Stimulated activated CD8-positive, alpha-beta memory T cell treated with anti-CD3 and anti-CD28 coated beads, Interleukin-2, amount 100 ng/mL, for 48 hours (primary cell): Measurements from ENCODE around the gene DHX16.
"Not testable (repeated sequence)": the region's sequence is repeated elsewhere in the genome, so short reads cannot be mapped to it uniquely, and the experiment has no call there.

Experiments used
- DNase-seq, 2 donors: peaks; one replicate each; pipeline ENCODE4 v3.0.0-alpha.2; 2020; ENCODE audit warnings: low read depth in 2 of 2

Gene DHX16

DNA sequence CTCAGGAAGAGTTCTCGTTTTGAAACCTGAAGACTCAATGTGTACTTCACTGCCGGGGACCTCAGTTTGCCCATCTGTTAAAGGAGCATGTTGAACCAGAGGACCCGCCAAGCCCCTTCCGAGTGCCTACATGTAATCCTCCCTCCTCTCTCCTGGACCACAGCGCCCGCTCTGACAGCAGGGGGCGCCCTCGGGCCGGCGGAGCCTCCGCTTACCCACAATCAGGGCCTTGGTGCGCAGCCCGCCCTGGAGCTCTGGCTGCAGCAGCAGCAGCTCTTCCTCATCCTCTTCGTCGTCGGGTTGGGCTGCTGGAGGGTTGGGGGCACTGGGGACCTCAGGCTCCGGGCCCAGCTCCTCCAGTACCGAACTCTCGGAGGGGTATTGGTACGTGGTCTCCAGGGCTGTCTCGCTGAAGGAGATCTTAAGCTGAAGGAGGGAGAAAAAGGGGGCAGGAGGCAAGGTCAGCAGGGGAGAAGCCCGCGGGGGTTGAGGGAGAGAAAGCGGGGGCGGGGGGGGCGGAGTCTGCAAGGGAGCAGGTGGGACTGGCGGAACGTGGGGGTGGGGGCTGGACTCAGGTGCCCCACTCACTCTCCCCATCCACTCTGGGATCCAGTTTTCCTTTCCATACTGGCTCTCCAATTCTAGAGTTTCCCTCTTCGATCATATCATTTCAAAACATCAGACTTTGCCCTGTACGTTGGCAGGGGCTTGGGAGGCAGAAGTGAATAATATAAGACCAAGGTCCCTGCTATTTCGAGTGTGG, 6.3 kb upstream of the DHX16 start:
- peak; percentile 88 to 89 for DNase-seq

DNA sequence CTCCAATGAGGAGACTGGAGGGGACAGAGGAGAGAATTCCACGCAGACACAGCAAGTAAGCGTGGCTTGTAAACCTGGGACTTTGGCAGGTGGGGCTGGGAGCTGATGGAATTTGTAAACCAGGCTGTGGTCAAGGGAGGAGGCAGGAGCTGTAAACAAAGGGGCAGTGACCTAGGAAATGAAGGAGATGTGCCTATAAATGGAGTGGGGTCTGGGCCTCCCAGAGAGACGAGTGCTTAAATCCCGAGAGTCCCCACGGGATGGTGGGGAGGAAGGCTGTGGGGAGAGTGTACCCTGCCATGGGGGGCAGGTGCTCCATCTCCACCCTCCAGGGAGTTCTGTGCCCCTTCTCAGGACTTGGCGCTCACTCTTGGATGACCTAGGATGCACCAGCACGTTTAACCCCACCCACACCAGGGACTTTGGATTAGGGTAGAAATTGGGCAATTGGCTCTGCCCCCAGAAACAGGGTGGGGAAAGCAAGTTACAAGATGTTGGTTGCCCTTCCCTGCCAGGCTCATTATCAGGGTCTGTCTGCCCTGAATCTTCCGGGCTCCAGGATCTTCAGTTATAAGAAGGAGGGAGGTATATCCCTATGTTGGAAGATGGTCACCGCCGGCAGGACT, 4.0 kb upstream of the DHX16 start:
- no peak for DNase-seq

DNA sequence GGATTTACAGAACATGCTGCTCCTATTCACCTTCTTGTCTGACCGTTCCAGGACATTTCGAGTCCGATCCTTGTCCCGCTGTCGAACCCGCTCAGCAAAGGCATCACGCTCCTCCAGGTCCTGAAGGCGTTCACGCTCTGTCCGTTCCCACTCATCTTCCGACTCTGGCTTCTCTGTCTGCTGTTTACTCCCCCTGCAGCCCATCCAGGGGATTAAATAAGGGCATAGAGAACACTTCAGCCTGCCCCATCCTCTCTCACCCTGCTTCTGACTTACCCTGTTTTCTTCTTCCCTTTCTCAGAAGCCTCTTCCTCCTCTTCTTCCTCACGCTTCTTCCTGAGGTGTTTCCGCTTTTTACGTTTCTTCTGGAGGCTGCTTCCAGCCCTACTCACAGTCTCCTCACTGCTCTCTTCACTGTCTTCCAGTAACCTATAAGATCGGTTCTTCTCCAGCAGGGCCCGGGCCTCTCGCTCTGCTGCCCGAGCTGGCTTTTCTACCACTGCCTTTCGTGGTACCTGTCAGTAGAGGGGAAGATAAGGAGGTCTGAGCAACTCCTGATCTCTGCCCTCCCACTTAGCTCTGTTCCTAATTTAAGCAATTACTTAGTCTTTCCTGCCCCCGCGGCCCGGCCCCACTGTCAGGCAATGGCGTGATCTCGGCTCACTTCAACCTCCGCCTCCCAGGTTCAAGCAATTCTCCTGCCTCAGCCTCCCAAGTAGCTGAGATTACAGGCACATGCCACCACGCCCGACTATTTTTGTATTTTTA, 1.9 kb downstream of the DHX16 start:
- DNase-seq: no peak

GRCh38 chr6:30666300-30666699, 6.5 kb downstream of the DHX16 start:
- DNase-seq: peak in 1 of 2 donors; percentile 60

DNA sequence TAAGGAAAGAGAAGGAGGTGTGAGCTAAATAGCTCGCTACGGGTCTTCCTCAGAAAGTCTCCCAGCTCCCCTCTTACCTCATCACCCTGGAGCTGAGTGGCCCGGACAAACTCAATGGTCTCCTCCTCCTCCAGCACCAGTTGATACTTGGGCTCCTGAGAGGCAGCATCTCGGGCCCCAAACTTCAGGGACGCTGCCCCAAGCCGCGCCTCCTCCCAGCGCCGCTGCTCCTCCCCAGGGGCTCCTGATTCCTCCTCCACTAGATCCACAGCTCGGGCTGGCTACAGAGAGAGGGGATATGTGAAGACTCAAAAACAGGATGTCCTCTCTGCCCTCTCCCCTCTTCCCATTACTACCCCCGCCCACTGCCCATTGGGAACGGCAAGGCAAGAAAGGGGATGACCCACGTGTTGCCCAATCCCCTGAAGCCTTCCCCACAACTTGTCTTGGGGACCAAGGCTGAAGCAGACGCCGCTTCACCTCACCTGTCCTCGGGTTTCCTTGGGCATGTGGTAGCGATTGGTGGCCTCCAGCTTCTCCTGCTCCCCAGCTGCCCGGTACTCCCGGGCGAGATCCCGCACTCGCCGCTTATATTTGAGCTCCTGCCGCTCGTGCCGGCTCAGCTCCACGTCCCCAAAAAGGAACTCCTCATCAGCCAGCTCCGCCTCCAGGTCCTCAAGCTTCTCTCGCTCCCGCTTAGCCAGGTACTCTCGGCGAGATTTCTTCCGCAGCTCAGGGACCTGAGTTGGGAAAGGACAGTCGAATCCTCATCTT, 7.6 kb downstream of the DHX16 start:
- DNase-seq: no peak

GRCh38 chr6:30657922-30658321, 14.9 kb downstream of the DHX16 start:
- not testable (repeated sequence) for DNase-seq

GRCh38 chr6:30657454-30657853, 15.4 kb downstream of the DHX16 start:
- DNase-seq: no peak

DNA sequence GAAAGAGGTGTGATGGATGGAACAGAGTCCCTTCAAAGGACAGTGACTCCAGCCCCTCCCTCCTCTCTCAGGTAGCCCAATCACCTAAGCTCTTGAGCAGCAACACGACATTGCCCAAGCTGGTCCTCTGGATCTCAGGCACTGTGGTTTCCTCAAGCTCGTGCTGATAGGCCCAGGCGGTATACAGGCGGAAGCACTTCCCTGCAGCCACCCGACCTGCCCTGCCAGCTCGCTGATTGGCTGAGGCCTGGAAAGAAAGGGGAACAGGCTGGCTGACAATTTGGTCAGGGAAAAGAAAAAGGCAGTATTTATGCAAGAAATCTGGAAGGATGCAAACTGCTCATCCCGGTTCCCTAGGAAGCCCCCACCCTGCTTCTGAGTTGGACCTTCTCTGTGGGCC, 16.3 kb downstream of the DHX16 start:
- DNase-seq: no peak

DNA sequence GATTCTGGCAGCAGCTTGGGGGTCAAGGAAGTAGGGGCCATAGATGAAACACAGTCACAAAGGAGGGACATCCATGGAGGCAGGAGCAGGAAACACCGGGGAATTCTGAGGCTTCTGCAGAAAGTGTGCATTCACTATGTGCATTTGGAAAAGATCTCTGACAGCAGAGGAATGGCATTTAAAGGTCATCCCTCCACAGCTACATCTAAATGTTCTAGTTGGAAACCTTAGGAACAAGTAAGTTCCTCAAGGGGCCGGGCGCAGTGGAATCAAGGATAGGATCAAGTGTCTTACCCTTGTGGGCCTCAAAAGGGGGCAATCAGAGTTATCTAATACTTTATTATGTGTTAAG, 17.1 kb downstream of the DHX16 start:
- DNase-seq: no peak

- DNase-seq: no peak
These were observed 17.7 kb downstream of the DHX16 start for GRCh38 chr6:30654798-30655742.

GRCh38 chr6:30651143-30651542, 21.7 kb downstream of the DHX16 start:
- no peak for DNase-seq

DNA sequence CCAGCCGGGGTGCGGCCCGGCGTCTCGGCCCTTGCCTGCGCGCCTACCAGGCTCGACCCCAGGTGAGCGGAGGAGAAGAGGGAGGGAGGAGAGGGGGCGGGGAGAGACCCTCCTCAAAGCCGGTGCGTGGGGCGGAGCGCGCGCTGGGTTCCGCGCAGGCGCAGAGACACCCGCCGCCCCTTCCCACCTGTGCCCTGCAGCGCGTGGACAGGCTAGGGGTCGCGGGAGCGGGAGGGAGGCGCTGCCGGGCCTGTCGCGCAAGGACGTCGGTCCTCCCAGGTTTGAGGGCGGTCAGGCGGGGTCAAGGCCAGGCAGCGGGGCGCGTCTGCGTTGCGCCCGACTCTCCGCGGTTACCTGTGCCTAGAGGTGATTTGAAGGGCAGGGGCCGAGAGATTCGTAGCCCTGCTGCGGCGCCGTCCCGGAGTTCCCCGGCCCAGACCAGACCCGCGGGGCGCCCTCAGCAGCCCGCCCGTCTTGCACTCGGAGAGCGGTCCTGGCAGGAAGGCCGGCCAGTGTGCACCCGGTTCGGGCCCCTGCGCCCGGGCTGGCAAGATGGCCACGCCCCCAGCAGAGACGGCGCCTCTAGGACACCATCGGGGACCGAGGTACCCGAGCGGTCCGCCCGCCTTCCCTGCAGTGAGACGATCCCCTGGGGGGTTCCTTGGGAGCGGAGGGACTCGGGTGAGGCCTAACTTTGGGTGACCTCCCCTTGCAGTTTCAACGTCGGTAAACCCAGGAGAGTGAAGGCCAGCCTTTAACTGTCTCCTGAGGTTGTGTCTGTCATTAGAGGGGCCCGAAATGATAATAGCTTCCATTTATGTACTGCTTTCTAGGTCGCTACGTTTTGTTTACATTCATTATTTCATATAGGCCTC, 25.3 kb downstream of the DHX16 start:
- DNase-seq: peak; percentile 69 to 73

- peak; percentile 88 to 91 for DNase-seq
These were observed 26.2 kb downstream of the DHX16 start, which contains the start of gene C6orf136 for GRCh38 chr6:30646450-30647241. TSS of gene C6orf136 (plus strand) at chr6:30647133. CDS start at chr6:30647232, 99 bp downstream.

DNA sequence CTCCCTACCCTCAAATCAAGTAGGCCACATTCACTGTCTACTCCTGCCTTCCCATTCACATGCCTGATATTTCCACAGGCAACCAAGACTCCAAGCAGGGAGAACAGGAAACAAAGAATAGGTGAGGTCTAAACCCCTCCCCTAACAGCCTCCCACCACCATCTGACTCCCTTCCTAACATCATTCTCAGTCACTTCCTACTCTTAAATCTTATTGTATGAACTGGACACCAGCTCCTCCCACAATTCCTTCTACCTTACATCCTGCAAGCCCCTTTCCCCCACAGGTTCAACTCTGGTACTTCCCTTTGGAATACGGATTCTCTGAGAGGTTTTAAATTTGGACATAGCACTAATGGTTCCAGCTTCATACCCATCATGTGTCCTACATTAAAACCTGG, 26.8 kb downstream of the DHX16 start:
- no peak for DNase-seq

DNA sequence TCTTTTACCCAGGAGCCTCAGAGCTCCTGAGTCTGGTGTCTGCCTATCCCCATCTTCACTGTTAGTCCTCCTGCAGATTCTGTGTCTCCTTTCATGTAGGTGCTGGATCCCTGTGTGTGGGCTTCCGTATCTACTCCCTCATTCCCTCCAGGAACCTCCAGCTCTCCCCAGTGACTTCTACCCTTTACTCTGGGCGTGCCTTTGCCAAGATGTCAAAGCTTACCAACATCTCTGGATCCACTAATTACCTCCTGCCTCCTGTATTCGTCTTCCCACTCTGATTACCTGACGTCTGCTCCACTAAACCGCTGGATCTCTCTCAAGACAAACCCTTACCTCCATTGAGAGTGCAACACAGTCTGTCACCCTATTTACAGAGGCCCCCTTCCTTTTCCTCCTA, 28.0 kb downstream of the DHX16 start:
- DNase-seq: no peak

- DNase-seq: no peak
These were observed 29.1 kb downstream of the DHX16 start for GRCh38 chr6:30643656-30644055.

DNA sequence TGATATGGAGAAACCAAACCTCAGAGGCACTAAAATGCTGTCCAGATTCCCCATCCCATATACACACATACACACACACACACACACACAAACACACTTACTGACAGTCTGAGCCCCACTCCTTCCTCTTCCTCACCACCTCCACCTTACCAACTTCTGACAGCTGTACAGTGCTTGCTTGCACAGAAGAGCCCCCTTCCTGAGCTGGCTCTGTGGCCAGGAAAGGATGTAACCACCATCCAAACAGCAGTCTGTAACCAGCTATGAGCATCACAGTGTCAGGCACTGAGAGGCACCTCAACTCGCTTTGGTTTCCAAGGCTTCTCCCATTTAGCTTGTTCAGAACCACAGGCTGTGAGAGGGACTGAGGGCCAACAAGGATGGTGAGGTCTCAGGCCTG, 31.8 kb downstream of the DHX16 start:
- no peak for DNase-seq

- DNase-seq: no peak
These were observed 32.3 kb downstream of the DHX16 start for GRCh38 chr6:30640481-30640880.

- DNase-seq: no peak
These were observed 37.0 kb downstream of the DHX16 start for GRCh38 chr6:30635834-30636233.
